Right cardiac atrium (tissue), 5 donors: ENCODE data around the gene TRAPPC2L. TPM values are rescaled to one million over a fixed set of nuclear protein-coding genes. Genes with fewer than 3 reads are reported as not detected.
"Not testable (repeated sequence)": the region's sequence is repeated elsewhere in the genome, so short reads cannot be mapped to it uniquely, and the experiment has no call there.

Source experiments
- ATAC-seq, 2 donors: fragments of 200-7000 bp; cut with Tn5 transposase; one replicate each; pipeline versions ENCODE4 v1.8.0 to v1.9.1; 2020; ENCODE audit warnings: moderate library complexity in 2 of 2, mild to moderate bottlenecking in 1 of 2
- DNase-seq, 3 donors: peaks; one replicate each; pipeline ENCODE4 v3.0.0-alpha.2; 2020
- H3K27ac ChIP-seq: one replicate; pipeline ENCODE4 v1.5.1; 2013; ENCODE audit warnings: mild to moderate bottlenecking, low read length, control low read depth, moderate library complexity
- H3K27me3 ChIP-seq: one replicate; pipeline ENCODE4 v1.6.1; 2013; ENCODE audit not compliant: control insufficient read depth, insufficient read depth
- H3K4me1 ChIP-seq: one replicate; pipeline ENCODE4 v1.6.1; 2013; ENCODE audit warnings: low read length; ENCODE audit not compliant: control insufficient read depth, insufficient read depth
- H3K4me3 ChIP-seq: one replicate; pipeline ENCODE4 v1.5.1; 2013; ENCODE audit warnings: low read length, control low read depth
- H3K9me3 ChIP-seq: one replicate; pipeline ENCODE4 v1.6.1; 2013; ENCODE audit warnings: low read length; ENCODE audit not compliant: control insufficient read depth
- WGBS: extraction: QIAGEN DNeasy Blood & Tissue Kit; methylation state at CpG from one replicate; pipeline ENCODE4 v1.1.7; 2013; 5-methylcytosine and 5-hydroxymethylcytosine counted together
- intact Hi-C, 4 donors: fragments of 100-400 bp; cut with DNase I; formaldehyde crosslinking; loops; one replicate each; pipeline versions ENCODE4 v1.11.0 to v1.14.0; 2022 to 2023
- polyA plus RNA-seq: library from polyadenylated mRNA; stranded (reverse); fragments of 200-250 nt; gene quantifications from one replicate; pipeline ENCODE4 v1.2.3, GENCODE V29; 2013
- total RNA-seq, 4 donors: library from RNA; stranded (reverse); fragmentation: NEBNext Ultra II Directional; extraction: Animal tissue kit (Norgen Biotek cat#: 25700); gene quantifications; one replicate each; pipeline ENCODE4 v1.2.1, GENCODE V29; 2021
- donor health status: healthy with polysubstance abuse.
- donor health status: DM: no; HTN: yes; CAD: no.
- donor health status: DM: no; HTN: no; CAD: no.
- donor health status: DM: no; HTN: yes; CAD: no; lungs with severe emphysema.
- donor health status: DM: yes; HTN: yes; CAD: no.

Gene TRAPPC2L
- total and polyA plus RNA-seq, 5 donors: 43.7 to 61.5 (median 49.6) TPM

DNA sequence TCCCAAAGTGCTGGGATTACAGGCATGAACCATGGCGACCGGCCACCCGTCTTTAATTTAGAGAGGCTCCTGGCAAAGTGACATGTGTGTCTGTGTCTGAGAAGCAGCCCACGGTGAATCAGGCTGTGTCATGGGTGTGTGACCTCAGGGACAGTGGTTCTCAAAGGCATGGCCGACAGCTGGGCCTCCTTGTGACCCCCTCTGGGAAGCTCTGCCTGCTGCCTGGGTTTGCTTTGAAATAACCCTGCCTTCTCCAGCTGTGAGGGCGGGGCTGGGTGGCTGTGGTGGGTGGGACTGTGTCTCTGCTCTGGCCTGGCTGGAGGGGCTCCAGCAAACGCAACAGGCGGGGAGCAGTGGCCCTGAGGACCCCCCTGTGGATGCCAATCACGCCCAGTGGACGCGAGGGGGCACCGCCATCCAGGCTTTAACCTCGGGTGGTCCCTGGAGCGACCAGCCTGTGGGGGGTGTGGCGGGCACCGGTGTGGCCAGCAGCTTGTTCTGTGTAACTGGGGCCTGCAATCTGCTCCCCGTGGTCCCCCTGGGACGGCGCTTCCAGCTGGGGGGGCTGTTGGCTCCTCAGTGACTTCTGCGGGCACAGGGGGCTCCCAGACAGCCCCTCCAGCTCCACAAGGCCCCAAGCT lies 36.4 kb upstream of the TRAPPC2L start:
- no peak for ATAC-seq
- intact Hi-C loops: no loop called here

DNA sequence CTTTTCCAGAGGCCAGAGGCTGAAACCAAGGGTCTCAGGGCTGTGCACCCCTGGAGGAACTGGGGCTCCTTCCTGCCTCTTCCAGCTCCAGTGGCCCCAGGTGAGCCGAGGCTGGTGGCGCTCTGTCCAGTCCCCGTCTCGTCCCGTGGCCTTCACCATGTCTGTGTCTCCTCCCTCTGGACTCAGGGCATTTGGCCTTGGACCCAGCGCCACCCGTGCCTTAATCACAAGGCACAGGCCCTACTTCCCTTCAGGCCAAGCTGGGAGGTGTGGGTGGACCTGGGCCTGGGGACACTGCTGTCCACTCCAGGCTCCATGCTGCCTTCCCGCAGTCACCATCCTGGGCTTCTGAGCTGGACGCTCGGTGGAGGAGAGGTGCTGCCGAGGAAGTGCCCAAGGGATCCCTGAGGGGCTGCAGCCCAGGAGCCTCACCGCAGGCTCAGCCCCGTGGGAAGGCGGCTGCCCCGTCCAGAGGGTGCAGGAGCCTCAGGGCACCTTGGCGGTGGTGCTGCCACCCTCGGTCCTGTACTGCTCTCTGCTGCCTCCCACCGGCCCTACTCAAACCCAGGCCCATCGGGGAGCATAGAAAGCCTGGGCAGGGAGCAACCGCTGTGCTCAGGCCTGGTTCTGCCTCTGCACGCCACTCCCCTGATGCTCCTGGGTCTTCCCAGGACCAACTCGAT lies 35.6 kb upstream of the TRAPPC2L start:
- H3K4me1 ChIP-seq: no peaks in the 10 kb centered on the region
- 92% methylated on average over 22 of the region's 22 CpGs for WGBS
- DNase-seq (no peak), ATAC-seq (no peak)
- H3K9me3 ChIP-seq: no peaks in the 10 kb centered on the region
- no peak overlapping the region for H3K4me3 ChIP-seq
- intact Hi-C loops: no loop called here
- no peak overlapping the region for H3K27ac ChIP-seq
- H3K27me3 ChIP-seq: no peaks in the 10 kb centered on the region

More for the DNA sequence above, 36.4 kb upstream of the TRAPPC2L start:
- H3K4me1 ChIP-seq: no peaks in the 10 kb centered on the region
- no peak for DNase-seq
- no peak overlapping the region for H3K27ac ChIP-seq
- no peaks in the 10 kb centered on the region for H3K9me3 ChIP-seq
- H3K4me3 ChIP-seq: no peak overlapping the region
- no peaks in the 10 kb centered on the region for H3K27me3 ChIP-seq
- 90% methylated on average over 20 of the region's 20 CpGs for WGBS

DNA sequence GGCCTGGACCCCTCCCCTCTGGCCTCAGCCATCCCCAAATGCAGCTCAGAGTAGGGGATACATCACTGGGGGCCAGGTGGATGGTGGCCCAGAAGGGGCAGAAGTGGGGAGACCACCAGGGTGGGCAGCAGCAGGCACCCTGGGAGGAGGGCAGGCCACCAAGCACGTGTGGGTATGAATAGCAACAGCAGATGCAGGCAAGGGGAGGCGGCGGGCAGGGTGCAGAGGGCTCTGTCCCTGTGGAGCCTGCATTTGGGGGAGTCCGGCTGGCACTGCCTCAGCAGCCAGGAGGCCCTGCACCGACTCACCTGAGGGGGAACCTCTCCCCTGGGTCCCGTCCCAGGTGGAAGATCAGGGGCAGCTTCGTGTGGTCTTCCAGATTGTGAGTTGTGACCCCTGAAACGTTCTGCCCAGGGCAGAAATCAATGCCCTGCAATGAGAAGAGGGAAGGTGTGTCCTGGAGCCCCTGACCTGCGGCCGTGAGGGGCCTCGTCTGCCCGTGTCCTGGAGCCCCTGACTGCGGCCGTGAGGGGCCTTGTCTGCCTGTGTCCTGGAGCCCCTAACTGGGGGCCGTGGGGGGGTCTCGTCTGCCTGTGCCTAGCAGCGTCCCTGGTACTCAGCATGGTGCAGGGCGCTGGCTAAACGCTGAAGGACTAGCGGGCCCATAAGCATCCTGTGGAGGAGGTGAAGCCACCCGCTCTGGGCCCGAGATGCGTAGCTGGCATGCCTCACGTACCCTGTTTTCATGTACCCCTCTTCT lies 34.5 kb upstream of the TRAPPC2L start:
- no peak for ATAC-seq

DNA sequence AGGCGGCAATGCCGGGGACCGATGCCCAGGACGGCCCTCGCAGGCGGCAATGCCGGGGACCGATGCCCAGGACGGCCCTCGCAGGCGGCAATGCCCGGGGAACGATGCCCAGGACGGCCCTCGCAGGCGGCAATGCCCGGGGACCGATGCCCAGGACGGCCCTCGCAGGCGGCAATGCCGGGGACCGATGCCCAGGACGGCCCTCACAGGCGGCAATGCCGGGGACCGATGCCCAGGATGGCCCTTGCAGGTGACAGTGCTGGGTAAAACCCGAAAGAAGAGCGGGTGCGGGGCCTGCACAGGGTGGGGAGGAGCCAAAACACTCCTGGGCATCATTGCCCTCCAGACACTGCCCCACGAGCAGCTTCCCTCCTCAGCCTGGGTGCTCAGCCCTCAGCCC lies 33.3 kb upstream of the TRAPPC2L start:
- H3K27ac ChIP-seq, intact Hi-C loops, H3K4me3 ChIP-seq, H3K27me3 ChIP-seq, DNase-seq, H3K4me1 ChIP-seq, H3K9me3 ChIP-seq, ATAC-seq: not testable (repeated sequence)
- 98% methylated on average over 30 of the region's 31 CpGs for WGBS

More for the DNA sequence above, 34.5 kb upstream of the TRAPPC2L start:
- no peaks in the 10 kb centered on the region for H3K9me3 ChIP-seq
- intact Hi-C loops: no loop called here
- no peak overlapping the region for H3K4me3 ChIP-seq
- WGBS: 93% methylated on average over 24 of the region's 24 CpGs
- no peaks in the 10 kb centered on the region for H3K4me1 ChIP-seq
- DNase-seq: no peak
- no peaks in the 10 kb centered on the region for H3K27me3 ChIP-seq
- no peak overlapping the region for H3K27ac ChIP-seq

DNA sequence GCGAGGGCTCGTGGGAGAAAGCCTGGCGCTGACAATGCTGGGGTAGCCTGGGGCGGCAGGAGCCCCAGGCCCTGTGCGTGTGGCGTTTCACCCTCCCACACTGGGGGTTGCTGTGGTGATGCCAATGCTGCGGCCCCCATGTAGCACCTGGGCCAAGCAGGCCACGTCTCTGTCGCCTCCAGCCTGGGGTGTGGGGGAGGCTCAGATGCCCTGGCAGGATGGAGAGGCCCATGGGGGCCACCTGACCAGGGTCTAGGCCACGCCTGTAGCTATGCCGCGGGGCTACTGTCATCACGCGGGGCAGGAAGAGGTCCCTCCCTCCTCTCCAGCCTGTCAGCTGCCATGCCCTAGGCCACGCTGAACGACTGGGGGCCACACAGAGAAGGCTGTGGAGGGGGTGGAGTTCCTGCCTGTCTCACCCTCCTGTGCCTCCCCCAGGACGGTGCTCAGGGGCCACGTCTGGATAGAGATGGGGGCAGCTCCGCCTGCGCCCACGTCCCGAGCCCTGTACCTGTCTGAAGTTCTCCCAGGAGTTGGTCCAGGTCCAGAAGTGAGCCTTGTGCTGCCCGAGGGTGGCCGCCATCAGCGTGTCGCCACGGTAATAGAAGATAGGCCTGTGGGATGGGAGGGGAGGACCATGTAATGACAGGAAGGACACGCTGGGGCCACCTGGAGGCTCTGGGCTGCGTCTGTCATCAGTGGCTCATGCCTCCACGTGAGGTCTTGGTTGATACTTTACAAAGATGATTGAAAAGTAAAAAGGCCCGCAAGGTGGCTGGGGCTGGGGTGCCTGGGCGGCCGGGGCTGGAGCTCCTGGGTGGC lies 32.5 kb upstream of the TRAPPC2L start:
- intact Hi-C loops: no loop called here
- WGBS: 88% methylated on average over 33 of the region's 33 CpGs
- ATAC-seq (no peak), DNase-seq (no peak)
- Histone ChIP-seq H3K27me3 (no peaks in the 10 kb centered on the region), H3K4me1 (no peaks in the 10 kb centered on the region), H3K27ac (no peak overlapping the region), H3K9me3 (no peaks in the 10 kb centered on the region), H3K4me3 (no peak overlapping the region)

DNA sequence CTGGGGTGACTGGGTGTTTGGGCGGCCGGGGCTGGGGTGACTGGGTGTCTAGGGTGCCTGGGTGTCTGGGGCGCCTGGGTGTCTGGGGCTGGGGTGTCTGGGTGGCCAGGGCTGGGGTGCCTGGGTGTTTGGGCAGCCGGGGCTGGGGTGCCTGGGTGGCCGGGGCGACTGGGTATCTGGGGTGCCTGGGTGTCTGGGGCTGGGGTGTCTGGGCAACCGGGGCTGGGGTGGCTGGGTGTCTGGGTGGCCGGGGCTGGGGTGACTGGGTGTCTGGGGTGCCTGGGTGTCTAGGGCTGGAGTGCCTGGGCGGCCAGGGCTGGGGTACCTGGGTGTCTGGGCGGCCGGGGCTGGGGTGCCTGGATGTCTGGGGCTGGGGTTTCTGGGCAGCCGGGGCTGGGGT lies 31.8 kb upstream of the TRAPPC2L start:
- no peaks in the 10 kb centered on the region for H3K9me3 ChIP-seq
- no peaks in the 10 kb centered on the region for H3K4me1 ChIP-seq
- 97% methylated on average over 12 of the region's 12 CpGs for WGBS
- no peak overlapping the region for H3K4me3 ChIP-seq
- H3K27ac ChIP-seq: no peak overlapping the region
- ATAC-seq: no peak
- H3K27me3 ChIP-seq: no peaks in the 10 kb centered on the region
- intact Hi-C loops: no loop called here
- no peak for DNase-seq

DNA sequence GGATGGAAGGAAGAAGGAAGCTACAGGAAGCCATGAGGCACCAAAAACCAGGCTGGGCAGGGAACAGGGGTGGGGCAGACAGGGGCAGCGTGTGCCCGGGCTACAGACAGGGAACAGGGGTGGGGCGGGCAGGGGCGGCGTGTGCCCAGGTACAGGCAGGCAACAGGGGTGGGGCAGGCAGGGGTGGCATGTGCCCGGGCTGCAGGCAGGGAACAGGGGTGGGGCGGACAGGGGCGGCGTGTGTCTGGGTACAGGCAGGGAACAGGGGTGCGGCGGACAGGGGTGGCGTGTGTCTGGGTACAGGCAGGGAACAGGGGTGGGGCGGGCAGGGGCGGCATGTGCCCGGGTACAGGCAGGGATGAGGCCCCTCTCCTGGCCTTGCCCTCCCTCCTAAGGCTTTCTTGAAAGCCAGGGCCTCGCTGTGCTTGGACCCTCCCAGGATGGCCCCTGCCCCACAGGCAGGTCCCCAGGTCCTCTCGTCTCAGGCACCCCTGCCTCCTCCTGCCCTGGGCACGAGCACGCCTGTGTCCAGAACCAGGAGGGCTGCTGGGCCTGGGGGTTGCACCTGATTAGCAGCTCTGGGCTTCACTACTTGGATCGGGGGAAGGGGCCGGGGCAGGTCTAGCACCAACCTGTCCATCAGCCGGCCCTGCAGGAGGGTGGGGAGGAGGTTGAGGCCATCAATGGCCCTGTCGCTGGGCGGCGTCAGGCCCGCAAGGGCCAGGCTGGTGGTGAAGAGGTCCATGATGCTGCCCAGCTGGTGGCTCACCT lies 30.7 kb upstream of the TRAPPC2L start:
- ATAC-seq (no peak), DNase-seq (no peak)
- Histone ChIP-seq H3K4me1 (no peaks in the 10 kb centered on the region), H3K9me3 (no peaks in the 10 kb centered on the region), H3K27ac (no peak overlapping the region), H3K27me3 (no peaks in the 10 kb centered on the region), H3K4me3 (no peak overlapping the region)
- intact Hi-C loops: no loop called here
- WGBS: 95% methylated on average over 26 of the region's 26 CpGs

DNA sequence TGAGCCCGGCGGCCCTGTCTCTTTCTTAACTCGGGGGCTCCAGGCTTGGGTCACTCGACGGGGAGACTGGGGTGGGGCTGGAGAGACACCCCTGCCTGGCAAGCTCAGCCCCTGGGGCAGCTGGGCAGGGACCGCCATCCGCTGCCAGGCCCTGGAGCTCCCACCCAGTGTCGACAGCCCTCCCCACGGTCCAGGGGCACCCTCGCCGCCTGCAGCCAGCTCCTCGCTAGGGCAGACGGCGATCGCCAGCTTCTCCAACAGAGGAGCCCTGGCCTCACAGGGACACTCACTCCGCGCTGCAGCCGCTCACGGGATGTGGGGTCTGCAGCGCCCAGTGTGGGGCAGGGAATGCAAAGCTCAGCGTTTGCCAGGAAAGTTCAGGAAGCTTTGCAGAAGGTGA lies 29.2 kb upstream of the TRAPPC2L start:
- Histone ChIP-seq H3K4me3 (no peak overlapping the region), H3K27ac (no peak overlapping the region), H3K4me1 (no peaks in the 10 kb centered on the region), H3K9me3 (no peaks in the 10 kb centered on the region), H3K27me3 (no peaks in the 10 kb centered on the region)
- ATAC-seq (no peak), DNase-seq (no peak)
- 92% methylated on average over 21 of the region's 21 CpGs for WGBS
- intact Hi-C loops: no loop called here

DNA sequence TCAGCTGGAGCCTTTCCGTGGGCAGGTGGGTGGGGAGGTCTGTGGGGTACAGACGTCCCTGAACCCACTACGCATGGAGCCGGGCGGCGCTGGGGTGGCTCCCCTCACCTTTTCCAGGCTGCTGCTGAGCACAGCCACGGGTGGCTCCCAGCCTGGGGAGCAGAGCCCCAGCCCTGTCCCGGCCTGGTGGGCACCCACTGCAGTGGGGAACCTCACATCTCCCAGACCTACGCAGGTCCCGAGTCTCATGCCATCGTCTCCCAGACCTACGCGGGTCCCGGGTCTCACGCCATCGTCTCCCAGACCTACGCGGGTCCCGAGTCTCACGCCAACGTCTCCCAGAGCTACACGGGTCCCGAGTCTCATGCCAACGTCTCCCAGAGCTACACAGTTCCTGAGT lies 28.2 kb upstream of the TRAPPC2L start:
- WGBS: 89% methylated on average over 24 of the region's 24 CpGs
- DNase-seq (no peak), ATAC-seq (no peak)
- Histone ChIP-seq H3K9me3 (no peaks in the 10 kb centered on the region), H3K4me3 (no peak overlapping the region), H3K27ac (no peak overlapping the region), H3K4me1 (no peaks in the 10 kb centered on the region), H3K27me3 (no peaks in the 10 kb centered on the region)
- intact Hi-C loops: no loop called here

DNA sequence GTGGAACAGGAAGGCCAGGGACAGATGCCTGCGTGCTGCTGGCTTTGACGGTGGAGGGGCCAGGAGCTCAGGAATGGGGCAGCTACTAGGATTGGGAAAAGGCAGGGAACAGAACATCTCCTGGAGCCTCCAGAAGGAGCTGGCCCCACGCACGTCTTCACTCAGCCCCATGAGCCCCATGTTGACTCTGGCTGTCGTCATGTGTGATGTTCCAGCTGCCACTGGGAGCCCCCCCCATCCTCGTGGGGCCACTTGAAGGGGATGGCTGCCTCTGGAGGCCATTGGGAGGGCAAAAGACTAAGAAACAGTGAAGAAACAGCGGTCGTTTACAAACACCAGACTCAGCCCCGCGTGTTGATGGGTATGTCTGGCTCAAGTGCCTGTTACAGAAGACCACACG lies 26.7 kb upstream of the TRAPPC2L start:
- WGBS: 55% methylated on average over 11 of the region's 11 CpGs
- peak; percentile 64 to 65 for ATAC-seq
- Histone ChIP-seq H3K4me1 (no peaks in the 10 kb centered on the region), H3K9me3 (no peaks in the 10 kb centered on the region), H3K27me3 (no peaks in the 10 kb centered on the region), H3K4me3 (no peak overlapping the region), H3K27ac (no peak overlapping the region)
- peak; percentile 72 to 82 (median 79) for DNase-seq
- intact Hi-C loops: no loop called here
